WTC11 (cell line): ENCODE data around the gene CIPC. TPM values are rescaled to one million over a fixed set of nuclear protein-coding genes. Genes with fewer than 3 reads are reported as not detected.

Source experiments
- ATAC-seq: fragments of 200-7000 bp; cut with Tn5 transposase; 2 replicates; pipeline ENCODE4 v1.10.0; 2021; ENCODE audit warnings: mild to moderate bottlenecking, moderate library complexity
- CTCF ChIA-PET: fragments of 300-600 bp; sonication (Branson Sonifier 250); formaldehyde crosslinking; loops from one replicate; lab custom pipeline; 2021; ENCODE audit warnings: antibody characterized with exemption; lab: Charles Lee
- POLR2A ChIA-PET: fragments of 350-600 bp; sonication (Branson Sonifier 250); formaldehyde crosslinking; loops from one replicate; lab custom pipeline; 2021; ENCODE audit warnings: antibody characterized with exemption; lab: Charles Lee
- DNase-seq: peaks from one replicate; pipeline ENCODE4 v3.0.0; 2021; ENCODE audit warnings: low spot score
- H3K27ac Mint-ChIP-seq: 2 replicates; pipeline ENCODE4 v1.8.0; 2021; ENCODE audit warnings: mixed read lengths
- H3K27me3 Mint-ChIP-seq: 2 replicates; pipeline ENCODE4 v1.8.0; 2021; ENCODE audit warnings: low read depth, mild to moderate bottlenecking, moderate library complexity, mixed read lengths
- H3K36me3 Mint-ChIP-seq: 2 replicates; pipeline ENCODE4 v1.8.0; 2021; ENCODE audit warnings: mixed read lengths
- H3K4me1 Mint-ChIP-seq: 2 replicates; pipeline ENCODE4 v1.8.0; 2022; ENCODE audit warnings: mixed read lengths
- H3K4me3 Mint-ChIP-seq: 2 replicates; pipeline ENCODE4 v1.8.0; 2021; ENCODE audit warnings: mild to moderate bottlenecking, moderate library complexity, mixed read lengths
- H3K9me3 Mint-ChIP-seq: 2 replicates; pipeline ENCODE4 v1.8.0; 2021; ENCODE audit warnings: mixed read lengths
- CREM ChIP-seq: sonication (generic); formaldehyde crosslinking; IDR thresholded peaks from 2 replicates; pipeline ENCODE4 v1.8.1; 2022; ENCODE audit warnings: mild to moderate bottlenecking, missing genetic modification reagents, moderate library complexity
- ESRRA ChIP-seq: sonication (generic); formaldehyde crosslinking; IDR thresholded peaks from 2 replicates; pipeline ENCODE4 v1.8.1; 2022; ENCODE audit warnings: mild to moderate bottlenecking, missing genetic modification reagents, borderline replicate concordance
- FOXJ3 ChIP-seq: sonication (generic); formaldehyde crosslinking; IDR thresholded peaks from 2 replicates; pipeline ENCODE4 v1.9.0; 2021; ENCODE audit warnings: missing genetic modification reagents, mild to moderate bottlenecking, borderline replicate concordance
- FOXP1 ChIP-seq: sonication (generic); formaldehyde crosslinking; IDR thresholded peaks from 2 replicates; pipeline ENCODE4 v1.8.0; 2022; ENCODE audit warnings: missing genetic modification reagents, mild to moderate bottlenecking, moderate library complexity, borderline replicate concordance
- GABPB1 ChIP-seq: sonication (generic); formaldehyde crosslinking; IDR thresholded peaks from 2 replicates; pipeline ENCODE4 v1.8.1; 2023; ENCODE audit warnings: mild to moderate bottlenecking, missing genetic modification reagents
- GTF2I ChIP-seq: fragments of 250-450 bp; sonication (Bioruptor Pico); conservative IDR thresholded peaks from 2 replicates; pipeline ENCODE4 v1.4.0; 2021; ENCODE audit warnings: mild to moderate bottlenecking
- KAT7 ChIP-seq: sonication (generic); formaldehyde crosslinking; IDR thresholded peaks from 2 replicates; pipeline ENCODE4 v1.8.1; 2023; ENCODE audit warnings: missing genetic modification reagents, mild to moderate bottlenecking, borderline replicate concordance
- NFATC4 ChIP-seq: fragments of 250-450 bp; sonication (Bioruptor Pico); IDR thresholded peaks from 2 replicates; pipeline ENCODE4 v1.9.0; 2021; ENCODE audit warnings: mild to moderate bottlenecking
- NR1H2 ChIP-seq: sonication (generic); formaldehyde crosslinking; IDR thresholded peaks from 2 replicates; pipeline ENCODE4 v1.9.0; 2021; ENCODE audit warnings: mild to moderate bottlenecking, moderate library complexity, missing genetic modification reagents
- NR3C1 ChIP-seq: sonication (generic); formaldehyde crosslinking; conservative IDR thresholded peaks from 2 replicates; pipeline ENCODE4 v1.8.1; 2023; ENCODE audit warnings: low read depth, mild to moderate bottlenecking, missing genetic modification reagents
- RORB ChIP-seq: fragments of 250-450 bp; sonication (Bioruptor Pico); IDR thresholded peaks from 2 replicates; pipeline ENCODE4 v1.9.0; 2021; ENCODE audit warnings: mild to moderate bottlenecking
- STAT6 ChIP-seq: sonication (generic); formaldehyde crosslinking; conservative IDR thresholded peaks from 2 replicates; pipeline ENCODE4 v1.8.1; 2023; ENCODE audit warnings: mild to moderate bottlenecking, low read depth, missing genetic modification reagents, moderate library complexity
- ZBTB21 ChIP-seq: sonication (generic); formaldehyde crosslinking; IDR thresholded peaks from 2 replicates; pipeline ENCODE4 v1.8.1; 2023; ENCODE audit warnings: mild to moderate bottlenecking, missing genetic modification reagents, borderline replicate concordance
- total RNA-seq: library from RNA; stranded (reverse); gene quantifications from 3 replicates; pipeline ENCODE4 v1.2.3, GENCODE V29; 2021
- TF ChIP-seq, protein P1 (sequence below): sonication (generic); formaldehyde crosslinking; IDR thresholded peaks from 2 replicates; pipeline ENCODE4 v1.8.0; 2022; ENCODE audit warnings: mild to moderate bottlenecking, missing genetic modification reagents
- TF ChIP-seq, protein P2 (sequence below): fragments of 250-450 bp; sonication (Bioruptor Pico); conservative IDR thresholded peaks from 2 replicates; pipeline ENCODE4 v1.9.0; 2021; ENCODE audit warnings: mild to moderate bottlenecking
- TF ChIP-seq, protein P3 (sequence below): sonication (generic); formaldehyde crosslinking; IDR thresholded peaks from 2 replicates; pipeline ENCODE4 v1.8.0; 2022; ENCODE audit warnings: mild to moderate bottlenecking, missing genetic modification reagents
- TF ChIP-seq, protein P4 (sequence below): fragments of 250-450 bp; sonication (Bioruptor Pico); IDR thresholded peaks from 2 replicates; pipeline ENCODE4 v1.9.0; 2021; ENCODE audit warnings: mild to moderate bottlenecking, borderline replicate concordance

Gene CIPC
- total RNA-seq, 1 experiment from 2014 or later, result 25.4 TPM

- H3K4me3 Mint-ChIP-seq, result no peak overlapping the region
- ATAC-seq, result no peak
- DNase-seq, result no peak
- no peaks in the 10 kb centered on the region for H3K27me3 Mint-ChIP-seq
- peak overlapping the region; percentile 100 for H3K27ac Mint-ChIP-seq
- H3K36me3 Mint-ChIP-seq, result peaks cover 54% of the 10 kb centered on the region
- POLR2A ChIA-PET, result interaction anchor here (1.8 kb wide), 1 partner anchor 11 kb away, joined by 7 read pairs; the partner anchor contains the start of gene CIPC
- no peaks in the 10 kb centered on the region for H3K9me3 Mint-ChIP-seq
- no peak for TF ChIP-seq FOXJ3 (CRISPR knock-in tag)
- TF ChIP-seq, protein P1, sequence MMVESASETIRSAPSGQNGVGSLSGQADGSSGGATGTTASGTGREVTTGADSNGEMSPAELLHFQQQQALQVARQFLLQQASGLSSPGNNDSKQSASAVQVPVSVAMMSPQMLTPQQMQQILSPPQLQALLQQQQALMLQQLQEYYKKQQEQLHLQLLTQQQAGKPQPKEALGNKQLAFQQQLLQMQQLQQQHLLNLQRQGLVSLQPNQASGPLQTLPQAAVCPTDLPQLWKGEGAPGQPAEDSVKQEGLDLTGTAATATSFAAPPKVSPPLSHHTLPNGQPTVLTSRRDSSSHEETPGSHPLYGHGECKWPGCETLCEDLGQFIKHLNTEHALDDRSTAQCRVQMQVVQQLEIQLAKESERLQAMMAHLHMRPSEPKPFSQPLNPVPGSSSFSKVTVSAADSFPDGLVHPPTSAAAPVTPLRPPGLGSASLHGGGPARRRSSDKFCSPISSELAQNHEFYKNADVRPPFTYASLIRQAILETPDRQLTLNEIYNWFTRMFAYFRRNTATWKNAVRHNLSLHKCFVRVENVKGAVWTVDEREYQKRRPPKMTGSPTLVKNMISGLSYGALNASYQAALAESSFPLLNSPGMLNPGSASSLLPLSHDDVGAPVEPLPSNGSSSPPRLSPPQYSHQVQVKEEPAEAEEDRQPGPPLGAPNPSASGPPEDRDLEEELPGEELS (CRISPR knock-in tag), result no peak
- TF ChIP-seq NR1H2, result no peak
- TF ChIP-seq, protein P2, sequence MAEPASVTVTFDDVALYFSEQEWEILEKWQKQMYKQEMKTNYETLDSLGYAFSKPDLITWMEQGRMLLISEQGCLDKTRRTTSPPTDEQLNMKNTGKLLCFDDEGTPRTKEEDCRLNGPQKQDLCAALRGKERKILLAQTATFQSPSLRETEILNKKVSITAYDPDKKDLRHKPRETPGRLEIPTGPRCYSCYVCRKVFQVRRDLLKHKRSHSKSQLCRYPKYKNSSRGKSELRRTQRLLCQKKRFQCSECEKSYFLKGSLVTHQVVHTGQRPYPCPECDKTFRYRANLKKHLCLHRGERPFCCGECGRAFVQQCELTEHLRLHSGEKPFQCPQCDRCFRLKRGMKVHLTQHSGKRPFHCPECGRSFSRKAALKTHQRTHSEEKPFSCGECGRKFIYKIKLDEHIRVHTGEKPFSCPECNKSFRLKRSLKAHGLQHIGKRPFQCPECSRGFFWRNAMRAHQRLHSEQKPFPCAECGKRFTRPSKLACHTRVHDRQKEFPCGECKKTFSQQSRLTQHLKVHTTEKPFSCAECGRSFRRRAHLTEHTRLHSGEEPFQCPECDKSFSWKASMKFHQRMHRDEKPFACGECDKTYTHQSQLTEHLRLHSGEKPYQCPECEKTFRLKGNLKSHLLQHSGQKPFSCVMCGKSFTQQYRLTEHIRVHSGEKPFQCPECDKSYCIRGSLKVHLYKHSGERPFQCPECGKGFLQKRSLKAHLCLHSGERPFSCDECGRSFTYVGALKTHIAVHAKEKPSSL, result no peak
- TF ChIP-seq STAT6 (CRISPR knock-in tag), result no peak
- no peak for TF ChIP-seq KAT7 (CRISPR knock-in tag)
- TF ChIP-seq ZBTB21 (CRISPR knock-in tag), result no peak
- TF ChIP-seq, protein P3, sequence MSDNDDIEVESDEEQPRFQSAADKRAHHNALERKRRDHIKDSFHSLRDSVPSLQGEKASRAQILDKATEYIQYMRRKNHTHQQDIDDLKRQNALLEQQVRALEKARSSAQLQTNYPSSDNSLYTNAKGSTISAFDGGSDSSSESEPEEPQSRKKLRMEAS (CRISPR knock-in tag), result no peak
- TF ChIP-seq, protein P4, sequence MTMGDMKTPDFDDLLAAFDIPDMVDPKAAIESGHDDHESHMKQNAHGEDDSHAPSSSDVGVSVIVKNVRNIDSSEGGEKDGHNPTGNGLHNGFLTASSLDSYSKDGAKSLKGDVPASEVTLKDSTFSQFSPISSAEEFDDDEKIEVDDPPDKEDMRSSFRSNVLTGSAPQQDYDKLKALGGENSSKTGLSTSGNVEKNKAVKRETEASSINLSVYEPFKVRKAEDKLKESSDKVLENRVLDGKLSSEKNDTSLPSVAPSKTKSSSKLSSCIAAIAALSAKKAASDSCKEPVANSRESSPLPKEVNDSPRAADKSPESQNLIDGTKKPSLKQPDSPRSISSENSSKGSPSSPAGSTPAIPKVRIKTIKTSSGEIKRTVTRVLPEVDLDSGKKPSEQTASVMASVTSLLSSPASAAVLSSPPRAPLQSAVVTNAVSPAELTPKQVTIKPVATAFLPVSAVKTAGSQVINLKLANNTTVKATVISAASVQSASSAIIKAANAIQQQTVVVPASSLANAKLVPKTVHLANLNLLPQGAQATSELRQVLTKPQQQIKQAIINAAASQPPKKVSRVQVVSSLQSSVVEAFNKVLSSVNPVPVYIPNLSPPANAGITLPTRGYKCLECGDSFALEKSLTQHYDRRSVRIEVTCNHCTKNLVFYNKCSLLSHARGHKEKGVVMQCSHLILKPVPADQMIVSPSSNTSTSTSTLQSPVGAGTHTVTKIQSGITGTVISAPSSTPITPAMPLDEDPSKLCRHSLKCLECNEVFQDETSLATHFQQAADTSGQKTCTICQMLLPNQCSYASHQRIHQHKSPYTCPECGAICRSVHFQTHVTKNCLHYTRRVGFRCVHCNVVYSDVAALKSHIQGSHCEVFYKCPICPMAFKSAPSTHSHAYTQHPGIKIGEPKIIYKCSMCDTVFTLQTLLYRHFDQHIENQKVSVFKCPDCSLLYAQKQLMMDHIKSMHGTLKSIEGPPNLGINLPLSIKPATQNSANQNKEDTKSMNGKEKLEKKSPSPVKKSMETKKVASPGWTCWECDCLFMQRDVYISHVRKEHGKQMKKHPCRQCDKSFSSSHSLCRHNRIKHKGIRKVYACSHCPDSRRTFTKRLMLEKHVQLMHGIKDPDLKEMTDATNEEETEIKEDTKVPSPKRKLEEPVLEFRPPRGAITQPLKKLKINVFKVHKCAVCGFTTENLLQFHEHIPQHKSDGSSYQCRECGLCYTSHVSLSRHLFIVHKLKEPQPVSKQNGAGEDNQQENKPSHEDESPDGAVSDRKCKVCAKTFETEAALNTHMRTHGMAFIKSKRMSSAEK, result no peak
- TF ChIP-seq ESRRA, result no peak
- TF ChIP-seq NFATC4 (CRISPR knock-in tag), result no peak
- TF ChIP-seq GTF2I (CRISPR knock-in tag), result no peak
- no peak for TF ChIP-seq FOXP1
- no peak for TF ChIP-seq GABPB1 (CRISPR knock-in tag)
- no peak for TF ChIP-seq CREM
- no peak for TF ChIP-seq NR3C1 (CRISPR knock-in tag)
- TF ChIP-seq RORB (CRISPR knock-in tag), result no peak
- CTCF ChIA-PET, result interaction anchor here (0.7 to 4.2 kb wide), 13 partner anchors 11 to 267 kb away, joined by 3 to 57 read pairs (median 6); partner anchors contain the start of genes CIPC, SAMD15, TMED8 and ZDHHC22
- H3K4me1 Mint-ChIP-seq, result peaks cover 59% of the 10 kb centered on the region
These were observed 12.2 kb downstream of the CIPC start for GRCh38 chr14:77110286-77110685.
